HG03025 (cell line): ENCODE measurements around the gene NPM1.

Source experiments
- ATAC-seq: cut with Tn5 transposase; IDR thresholded peaks from one replicate; pipeline ENCODE4 v1.9.1; 2021; ENCODE audit warnings: mild to moderate bottlenecking, moderate library complexity; ENCODE audit not compliant: unreplicated experiment, low FRiP score

NPM1 gene

DNA sequence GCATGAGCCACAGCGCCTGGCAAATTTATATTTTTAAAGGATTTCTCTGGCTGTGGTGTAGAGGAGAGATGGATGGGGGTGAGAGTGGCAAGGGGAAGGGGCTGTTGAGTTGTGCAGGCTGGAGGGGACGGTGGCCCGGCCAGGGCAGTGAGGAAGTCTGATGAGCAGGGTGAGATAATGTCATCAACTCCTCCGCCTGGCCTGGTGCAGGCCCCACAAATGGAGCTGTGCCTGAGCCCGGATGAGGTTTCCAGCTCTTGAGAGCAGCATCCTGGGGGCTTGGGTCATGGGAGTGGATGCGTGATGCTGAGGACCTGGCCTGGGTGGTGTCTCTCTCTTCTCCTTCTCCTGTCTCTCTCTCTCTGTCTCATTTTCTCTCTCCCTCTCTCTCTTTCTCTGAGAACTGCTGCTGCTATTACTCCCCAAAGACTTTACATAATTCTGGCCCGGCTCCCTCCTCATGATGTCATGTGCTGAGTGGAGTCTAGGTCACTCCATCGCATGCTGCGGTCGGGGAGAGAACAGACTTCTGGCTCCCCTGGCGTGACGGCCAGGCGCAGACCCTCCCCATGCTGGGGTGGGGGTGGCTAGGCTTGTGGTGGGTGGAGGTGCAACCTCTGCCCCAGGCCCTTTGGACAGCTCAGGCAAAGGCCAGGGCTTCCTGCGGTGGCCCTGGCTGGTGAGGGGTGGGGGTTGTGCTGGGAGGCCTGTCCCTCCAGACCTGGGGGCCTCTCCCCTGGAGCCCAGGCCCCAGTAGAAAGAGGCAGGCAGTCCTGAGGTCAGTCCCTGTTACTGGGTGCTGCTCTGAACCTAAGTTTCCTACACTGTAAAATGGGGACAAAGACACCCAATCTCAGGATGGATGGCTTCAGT, 58.2 kb downstream of the NPM1 start:
- no peak for ATAC-seq

DNA sequence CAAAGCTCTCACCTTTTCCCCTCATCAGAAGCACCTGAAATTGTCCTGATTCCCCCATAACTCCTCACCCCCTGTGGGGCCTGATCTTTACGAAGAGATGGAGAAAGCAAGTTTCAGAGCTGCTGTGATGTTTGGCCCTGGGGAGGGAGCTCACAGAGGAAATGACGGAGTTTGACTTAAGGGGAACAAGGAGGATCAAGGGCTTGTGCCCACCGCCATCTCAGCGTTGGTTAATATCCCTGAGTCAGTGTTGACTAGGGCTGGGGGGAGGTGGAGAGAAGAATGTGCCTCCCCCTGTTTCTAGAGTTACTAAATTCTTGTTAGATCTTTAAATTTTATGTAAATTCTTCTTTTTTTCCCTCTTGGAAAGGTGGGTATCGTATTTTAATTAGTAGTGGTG, 59.6 kb downstream of the NPM1 start:
- no peak for ATAC-seq

DNA sequence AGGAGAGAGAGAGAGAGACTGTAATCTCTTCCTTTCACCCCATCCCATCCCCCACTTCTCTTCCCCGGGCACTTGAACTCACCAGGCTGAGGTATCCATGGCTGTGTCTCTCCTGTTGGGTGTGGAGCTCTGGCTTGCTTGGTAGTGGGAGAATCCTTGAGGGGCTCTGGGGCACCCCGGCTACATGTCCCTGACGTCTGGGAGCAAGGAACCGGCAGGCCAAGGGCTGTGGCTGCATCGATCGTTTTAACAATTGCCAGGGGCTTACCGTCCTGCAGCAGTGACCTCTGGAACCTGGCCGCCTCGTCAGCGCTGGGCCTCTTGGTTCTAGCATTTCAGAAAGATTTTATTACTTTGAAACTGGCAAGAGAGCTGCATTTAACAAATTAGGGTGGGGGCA, 61.8 kb downstream of the NPM1 start:
- ATAC-seq = no peak

DNA sequence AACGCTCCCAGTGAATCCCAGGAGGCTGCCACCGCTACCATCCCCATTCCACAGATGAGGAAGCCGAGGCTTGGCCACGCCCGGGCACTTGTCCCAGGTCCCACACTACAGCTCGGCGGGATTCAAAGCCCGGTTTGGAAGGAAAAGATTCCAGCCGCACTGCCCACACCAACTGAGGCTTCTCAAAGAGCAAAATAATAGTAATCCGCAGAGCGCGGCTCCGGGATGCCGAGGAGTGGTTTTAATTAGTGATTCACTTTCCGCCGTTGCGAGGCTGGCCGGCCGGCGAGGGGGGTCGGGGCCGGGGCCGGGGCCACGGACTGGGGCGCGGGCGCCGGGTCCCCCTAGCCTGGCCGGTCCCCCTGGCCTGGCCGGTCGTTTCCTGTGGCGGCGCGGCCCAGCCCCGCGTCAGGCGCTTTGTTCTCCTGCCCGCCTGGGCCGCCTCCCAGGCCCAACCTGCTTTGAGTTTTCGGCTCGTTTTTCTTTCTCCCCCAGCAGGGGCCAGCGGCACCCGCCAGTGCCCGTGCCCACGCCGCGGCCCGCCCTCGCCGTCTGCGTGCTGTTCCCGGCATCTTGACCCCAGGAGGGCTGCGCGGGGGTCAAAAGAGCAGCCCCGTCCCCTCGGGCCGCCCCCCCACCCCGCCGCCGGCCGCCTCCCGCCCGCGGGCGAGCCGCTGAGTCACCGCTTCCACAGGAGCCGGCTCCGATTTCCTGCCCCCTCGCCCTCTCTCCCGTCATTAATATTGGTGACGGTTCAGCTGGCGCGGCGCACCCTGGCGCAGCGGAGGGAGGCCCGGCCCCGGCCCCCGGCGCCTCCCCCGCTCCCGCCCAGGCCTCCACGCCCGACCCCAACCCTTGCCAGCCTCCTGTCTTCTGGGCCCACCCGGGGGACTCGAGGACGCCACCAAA, 63.0 kb downstream of the NPM1 start:
- no peak for ATAC-seq

DNA sequence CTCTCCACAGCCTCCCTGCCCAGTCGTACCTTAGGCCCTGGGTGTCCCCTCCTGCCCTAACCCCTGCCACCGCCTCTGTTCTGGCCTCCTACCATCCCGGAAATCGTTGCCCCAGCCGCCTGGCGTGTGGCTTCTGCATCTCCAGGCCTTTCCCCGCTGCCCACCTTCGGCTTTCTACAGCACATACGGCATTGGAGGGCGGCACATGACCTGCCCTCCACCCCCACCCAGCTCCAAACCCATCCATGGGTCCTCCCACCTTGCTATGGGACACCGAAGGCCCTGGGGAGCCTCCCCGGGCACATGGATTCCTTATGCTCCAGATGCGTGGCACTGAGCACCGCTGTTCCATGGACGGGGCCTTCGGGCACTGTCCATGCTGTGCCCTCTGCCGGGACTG, 63.8 kb downstream of the NPM1 start:
- no peak for ATAC-seq

DNA sequence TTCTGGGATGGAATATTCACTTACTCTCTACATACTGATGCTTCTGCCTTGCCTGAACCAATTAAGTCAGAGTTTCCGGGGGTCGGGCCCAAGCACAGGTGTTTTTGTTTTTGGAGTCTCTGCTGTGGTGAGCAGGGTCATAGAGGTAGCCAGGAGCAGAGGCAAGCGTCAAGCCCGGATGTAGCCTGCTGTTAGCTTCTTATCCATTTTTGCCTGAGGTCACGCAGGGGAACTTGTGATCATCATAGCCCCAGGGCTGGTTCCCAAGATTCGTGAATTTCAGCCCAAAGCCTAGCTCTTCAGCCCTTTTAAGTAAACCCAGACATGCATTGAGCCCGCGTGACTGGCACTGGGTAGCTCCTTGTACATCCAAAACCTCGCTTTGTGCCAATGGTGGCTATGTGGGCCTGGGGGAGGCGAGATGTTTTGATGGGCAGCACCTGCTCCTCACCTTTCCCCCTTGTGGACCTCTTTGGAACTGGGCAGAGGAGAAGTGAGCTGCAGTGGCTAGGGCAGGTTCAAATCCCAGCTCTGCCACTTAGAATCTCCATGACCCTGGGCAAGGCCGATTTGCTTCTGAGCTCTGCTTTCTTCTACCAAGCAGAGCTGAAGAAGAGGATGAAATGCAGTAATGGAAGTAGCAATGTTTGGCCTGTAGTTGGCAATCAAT, 65.5 kb downstream of the NPM1 start:
- ATAC-seq = no peak

DNA sequence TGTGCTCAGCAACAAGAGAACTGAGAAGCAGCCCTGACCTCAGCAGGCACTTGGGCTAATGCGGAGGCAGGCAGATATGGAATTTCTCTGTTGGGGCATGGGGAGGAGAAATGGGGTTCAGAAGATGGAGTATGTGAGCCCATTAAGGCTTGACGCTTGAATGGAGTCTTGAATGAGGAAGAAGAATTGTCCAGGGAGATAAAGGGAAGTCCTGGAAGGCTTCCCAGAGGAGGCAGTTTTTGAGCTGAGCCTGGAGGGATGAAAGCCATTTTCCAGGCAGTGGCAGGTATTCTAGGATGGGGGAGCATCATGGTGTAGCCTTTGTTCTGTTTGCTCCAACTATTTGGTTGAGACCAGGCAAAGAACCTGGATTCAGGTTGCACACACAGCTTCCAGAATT, 66.3 kb downstream of the NPM1 start:
- no peak for ATAC-seq

DNA sequence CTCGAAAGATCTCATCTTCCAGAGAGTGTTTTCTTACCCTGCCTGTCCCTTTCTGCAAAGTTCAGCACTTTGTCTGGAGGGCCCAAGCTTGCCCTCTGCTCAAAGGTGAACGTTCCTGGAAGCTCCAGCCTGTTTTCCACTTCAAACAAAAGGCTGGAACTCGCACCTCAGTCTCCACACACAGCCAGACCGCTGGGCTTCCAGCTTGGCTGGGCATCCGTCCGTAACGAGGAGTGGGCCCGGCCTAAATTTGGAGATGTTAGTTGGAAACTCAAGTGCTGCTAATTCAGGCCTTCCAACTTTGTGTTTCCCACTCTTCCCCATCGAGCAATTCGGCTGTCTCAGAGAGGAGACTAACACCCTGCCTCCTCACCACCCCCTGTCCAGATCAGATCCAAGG, 66.9 kb downstream of the NPM1 start:
- no peak for ATAC-seq

DNA sequence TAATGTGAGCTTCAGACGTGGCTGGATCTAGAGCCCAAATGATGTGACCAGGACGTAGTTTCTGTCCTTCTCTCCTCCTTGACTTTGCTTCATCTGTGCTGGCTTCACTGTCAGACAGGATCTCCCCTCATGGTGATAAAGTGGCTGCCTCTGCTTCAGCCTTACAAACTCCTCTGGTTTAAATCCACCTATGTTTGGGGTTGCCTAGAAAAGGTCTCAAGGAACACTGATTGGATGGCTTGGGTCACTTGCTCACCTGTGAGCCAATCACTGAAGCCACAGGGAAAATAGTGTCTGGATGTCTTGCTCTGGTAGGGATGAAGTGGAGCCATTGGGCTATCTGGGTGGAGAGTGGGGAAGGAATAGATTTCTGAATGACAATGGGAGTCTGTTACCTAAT, 67.9 kb downstream of the NPM1 start:
- ATAC-seq = no peak

DNA sequence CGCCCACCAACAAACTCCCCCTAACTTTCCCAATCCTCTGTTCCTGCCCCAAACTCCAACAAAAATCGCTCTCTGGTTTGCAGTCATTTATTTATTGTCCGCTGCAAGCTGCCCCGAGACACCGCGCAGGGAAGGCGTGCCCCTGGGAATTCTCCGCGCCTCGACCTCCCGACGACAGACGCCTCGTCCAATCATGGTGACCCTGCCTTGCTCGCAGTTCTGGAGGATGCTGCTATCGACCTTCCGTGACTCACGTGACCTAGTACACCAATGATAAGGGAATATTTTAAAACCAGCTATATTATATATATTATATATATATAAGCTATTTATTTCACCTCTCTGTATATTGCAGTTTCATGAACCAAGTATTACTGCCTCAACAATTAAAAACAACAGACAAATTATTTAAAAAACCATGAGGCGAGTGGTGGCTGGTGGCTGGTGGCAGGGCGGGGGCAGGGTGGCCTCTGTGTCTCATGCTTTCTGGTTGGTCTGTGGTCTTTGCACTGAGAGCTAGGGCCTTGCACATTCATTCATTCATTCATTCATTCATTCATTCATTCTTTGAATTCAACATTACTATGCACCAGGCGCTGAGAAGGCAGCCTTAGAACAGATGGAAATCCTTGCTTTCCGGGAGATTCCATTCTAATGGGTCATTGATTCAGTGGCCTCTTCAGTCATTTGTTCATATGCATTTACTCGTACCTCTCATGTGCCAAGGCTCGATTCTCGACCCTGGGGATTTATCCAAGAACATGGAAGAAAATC, 69.7 kb downstream of the NPM1 start:
- no peak for ATAC-seq

DNA sequence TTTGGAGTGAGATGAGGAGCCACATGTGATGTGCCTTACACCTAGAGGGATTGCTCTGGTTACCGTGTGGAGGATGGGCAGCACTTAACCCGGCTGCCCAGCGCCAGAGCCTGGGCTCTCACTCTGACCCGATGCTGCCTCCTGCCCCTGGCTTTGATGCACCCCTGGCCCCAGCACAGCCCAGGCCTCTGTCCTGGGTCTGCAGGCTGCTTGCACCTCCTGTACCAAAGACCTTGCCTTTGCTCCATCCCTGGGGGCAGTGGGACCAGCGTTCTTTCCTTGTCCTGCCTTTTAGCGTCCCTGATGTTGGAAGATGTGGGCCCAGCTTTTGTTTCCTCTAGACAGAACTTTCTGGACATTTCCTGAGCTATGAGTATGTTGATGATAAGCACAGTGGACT, 72.2 kb downstream of the NPM1 start:
- no peak for ATAC-seq
